ENCODE data around the gene MAMLD1.

The MAMLD1 gene

DNA sequence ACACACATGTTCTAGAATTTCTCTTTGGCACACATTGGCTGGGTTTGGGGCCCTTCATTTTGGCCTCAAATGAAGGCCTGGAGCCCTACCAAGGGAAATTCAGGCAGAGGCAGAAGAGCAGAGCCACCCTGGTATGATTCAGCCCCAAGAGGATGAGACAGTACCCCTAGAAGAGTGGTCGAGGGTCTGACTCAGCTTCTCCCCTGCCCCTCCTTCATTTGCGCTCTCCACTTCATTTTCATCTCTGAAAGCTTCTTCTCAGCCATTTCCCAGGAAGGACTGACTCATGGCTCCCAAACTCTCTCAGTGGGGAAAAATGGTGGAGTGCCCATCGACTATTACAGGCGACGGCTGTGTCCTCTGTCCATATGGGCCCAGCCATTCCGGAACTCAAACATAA is 43.5 kb downstream of the MAMLD1 start:
- no peak for DNase-seq

GRCh38 chrX:150408007-150408406 is 44.9 kb downstream of the MAMLD1 start:
- no peak for DNase-seq

GRCh38 chrX:150408561-150408960 is 45.4 kb downstream of the MAMLD1 start:
- no peak for DNase-seq

GRCh38 chrX:150409486-150409885 is 46.4 kb downstream of the MAMLD1 start:
- DNase-seq = no peak

- no peak for DNase-seq
These were observed 46.8 kb downstream of the MAMLD1 start for GRCh38 chrX:150409964-150410363.

GRCh38 chrX:150410513-150410912 is 47.4 kb downstream of the MAMLD1 start:
- no peak for DNase-seq

GRCh38 chrX:150411656-150412055 is 48.5 kb downstream of the MAMLD1 start:
- no peak for DNase-seq

- DNase-seq = no peak
These were observed 51.1 kb downstream of the MAMLD1 start for GRCh38 chrX:150414228-150414627.

GRCh38 chrX:150416469-150416868 is 53.4 kb downstream of the MAMLD1 start:
- DNase-seq = no peak

- DNase-seq = no peak
These were observed 58.7 kb downstream of the MAMLD1 start for GRCh38 chrX:150421816-150422215.

GRCh38 chrX:150429594-150429993 is 66.5 kb downstream of the MAMLD1 start:
- no peak for DNase-seq

GRCh38 chrX:150436195-150436594 is 73.1 kb downstream of the MAMLD1 start:
- DNase-seq = no peak

GRCh38 chrX:150438165-150438564 is 75.0 kb downstream of the MAMLD1 start:
- no peak for DNase-seq

- DNase-seq = no peak
These were observed 83.0 kb downstream of the MAMLD1 start for GRCh38 chrX:150446151-150446550.

- no peak for DNase-seq
These were observed 83.9 kb downstream of the MAMLD1 start for GRCh38 chrX:150446995-150447394.

GRCh38 chrX:150449313-150449712 is 86.2 kb downstream of the MAMLD1 start:
- no peak for DNase-seq

DNA sequence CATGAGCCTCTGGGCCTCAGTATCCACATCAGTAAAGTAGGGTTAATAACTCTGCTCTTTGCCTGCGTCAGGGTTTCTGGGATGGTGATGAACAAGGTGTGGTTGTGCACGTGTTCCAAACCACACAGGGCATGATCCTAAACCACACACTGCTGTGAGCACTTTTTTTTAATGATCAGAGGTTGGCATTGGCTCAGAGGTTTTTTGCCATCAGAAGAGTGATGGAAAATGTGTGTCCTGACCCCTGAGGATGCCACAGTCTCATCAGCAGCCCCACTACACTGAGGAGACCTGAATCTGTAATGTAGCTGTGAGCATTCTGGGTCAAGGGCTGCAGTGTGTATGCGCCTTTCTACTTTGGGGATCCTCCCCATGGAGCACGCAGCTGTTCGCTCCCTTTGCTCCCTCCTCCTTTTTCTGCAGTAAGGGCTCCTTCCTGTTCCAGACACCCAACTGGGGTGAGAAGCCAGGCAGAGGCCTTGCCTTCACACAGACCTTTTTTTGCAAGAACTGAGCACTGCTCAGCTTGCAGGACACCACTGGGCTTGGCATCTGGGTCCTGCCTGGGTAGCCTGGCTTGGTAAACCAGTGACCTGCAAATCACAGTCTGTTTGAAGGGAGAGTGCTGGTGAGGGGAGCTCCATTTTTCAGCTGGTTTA is 87.5 kb downstream of the MAMLD1 start:
- no peak for DNase-seq

DNA sequence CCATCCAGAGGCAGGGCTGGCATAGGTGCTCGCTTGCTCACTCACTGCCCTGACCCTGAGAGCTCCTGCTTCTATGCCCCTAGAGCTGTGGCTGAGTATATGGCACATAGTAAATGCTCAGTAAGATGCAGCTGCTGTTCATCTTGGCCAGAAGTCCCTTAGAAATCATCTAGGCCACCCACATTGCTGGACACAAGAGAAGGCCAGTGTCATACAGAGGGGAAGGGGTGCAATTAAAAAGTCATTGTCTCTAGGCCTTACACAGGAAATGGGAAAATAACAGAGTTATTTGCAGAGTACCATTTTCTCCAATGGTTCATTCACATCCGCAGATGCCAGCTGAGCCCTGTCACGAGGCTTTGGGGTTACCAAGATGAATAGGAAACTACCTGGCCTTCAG is 88.8 kb downstream of the MAMLD1 start:
- DNase-seq = no peak

- no peak for DNase-seq
These were observed 91.0 kb downstream of the MAMLD1 start for GRCh38 chrX:150454083-150454482.

- no peak for DNase-seq
These were observed 91.5 kb downstream of the MAMLD1 start for GRCh38 chrX:150454508-150455214.

- no peak for DNase-seq
These were observed 92.1 kb downstream of the MAMLD1 start for GRCh38 chrX:150455215-150455608.

DNA sequence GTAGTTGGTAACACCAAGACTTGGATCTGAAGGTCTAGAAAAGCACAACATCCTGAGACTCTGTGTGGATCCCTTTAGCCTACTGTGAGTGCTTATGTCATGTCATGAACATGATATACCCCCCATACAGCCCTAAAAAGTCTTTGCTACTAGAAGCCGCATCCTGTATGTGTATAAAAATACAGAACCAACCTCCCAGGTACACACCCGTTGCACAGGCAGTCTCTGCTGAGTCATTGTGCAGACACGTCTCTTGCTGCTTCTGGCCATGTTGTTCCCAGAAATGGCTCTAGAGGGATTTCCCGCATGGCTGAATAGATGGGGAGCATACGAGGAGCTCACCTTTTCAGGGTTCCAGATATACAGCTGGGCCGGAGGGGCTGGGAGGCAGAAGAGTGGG is 93.3 kb downstream of the MAMLD1 start:
- DNase-seq = no peak

DNA sequence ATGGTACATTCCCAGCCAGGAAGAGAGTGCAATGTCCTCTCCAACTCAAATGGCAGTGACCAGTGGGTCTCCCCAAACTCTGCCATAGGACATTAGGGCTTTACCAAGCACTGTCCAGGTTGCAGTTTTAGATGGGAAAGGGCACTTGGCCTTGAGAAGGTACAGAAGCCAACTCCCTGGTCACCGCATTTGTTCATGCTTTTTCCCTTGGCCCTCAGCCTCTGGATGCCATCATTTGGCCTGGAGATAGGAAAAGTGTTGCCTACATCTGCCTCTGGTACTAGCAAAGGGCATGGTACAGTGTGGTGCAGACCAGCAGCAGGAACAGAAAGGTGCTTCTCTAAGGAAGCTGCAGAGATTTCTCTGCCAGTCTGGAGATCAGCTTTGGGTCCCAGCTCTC is 93.8 kb downstream of the MAMLD1 start:
- DNase-seq = no peak

DNA sequence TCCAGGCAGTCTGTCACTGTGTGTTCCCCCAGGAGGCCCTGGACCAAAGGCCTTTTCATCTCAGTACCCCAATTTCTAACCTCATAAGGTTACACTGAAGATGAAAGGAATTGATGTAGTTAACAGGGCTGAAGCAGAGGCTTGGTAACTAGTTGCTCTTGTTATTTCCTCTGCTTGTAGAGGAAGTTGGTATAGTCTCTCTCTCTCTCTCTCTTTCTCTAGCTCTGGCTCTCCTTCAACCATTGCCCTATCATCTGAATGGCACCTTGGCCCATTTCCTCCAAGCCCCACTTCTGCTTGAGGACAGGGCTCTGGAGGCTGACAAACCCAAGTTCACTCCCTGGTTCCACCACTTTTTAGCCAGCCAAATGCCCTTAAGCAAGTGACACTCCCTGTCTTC is 96.1 kb downstream of the MAMLD1 start:
- no peak for DNase-seq

DNA sequence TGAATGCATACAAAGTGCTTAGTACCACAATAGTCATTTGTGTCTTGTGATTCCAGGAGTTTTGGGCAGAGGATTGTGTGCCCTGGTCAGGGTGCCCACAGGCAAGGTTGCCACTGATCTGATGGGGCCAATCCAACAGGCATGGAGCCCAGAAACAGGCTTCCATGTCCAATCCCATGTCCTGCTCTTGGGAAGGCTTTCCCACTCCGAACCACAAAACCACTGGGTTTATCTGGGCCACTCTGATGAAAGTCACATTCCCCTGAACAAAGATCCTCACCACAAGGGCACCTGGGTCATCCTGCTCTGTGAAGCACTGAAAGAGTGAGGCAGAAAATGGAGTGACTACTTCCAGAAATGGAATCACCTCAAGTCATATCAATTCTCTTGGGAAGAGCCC is 96.9 kb downstream of the MAMLD1 start:
- no peak for DNase-seq
